ENCODE measurements around the gene WWOX. TPM values are rescaled to one million over a fixed set of nuclear protein-coding genes. Genes with fewer than 3 reads are reported as not detected.

The WWOX gene
- total RNA-seq, 1 experiment from 2014 or later = 20.3 TPM

DNA sequence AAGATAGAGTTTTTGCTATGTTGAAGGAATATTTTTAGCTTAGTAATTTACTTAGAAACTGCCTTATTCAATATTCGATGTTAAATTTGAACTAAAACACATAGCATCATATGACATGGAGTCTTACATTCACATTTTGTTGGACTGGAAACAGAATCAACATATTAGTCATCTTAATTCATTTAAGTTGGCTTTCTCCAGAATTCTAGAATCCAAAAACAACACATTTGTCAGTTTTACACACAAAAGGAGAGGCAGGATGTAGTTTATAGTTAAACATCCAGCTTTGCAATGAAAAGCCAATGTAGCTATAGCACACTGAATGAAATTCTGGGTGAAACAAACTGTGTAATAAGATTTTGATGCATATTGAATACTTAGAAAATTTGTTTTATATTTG, 43.3 kb downstream of the WWOX start:
- no peak for DNase-seq (ENCODE audit: low read depth)

DNA sequence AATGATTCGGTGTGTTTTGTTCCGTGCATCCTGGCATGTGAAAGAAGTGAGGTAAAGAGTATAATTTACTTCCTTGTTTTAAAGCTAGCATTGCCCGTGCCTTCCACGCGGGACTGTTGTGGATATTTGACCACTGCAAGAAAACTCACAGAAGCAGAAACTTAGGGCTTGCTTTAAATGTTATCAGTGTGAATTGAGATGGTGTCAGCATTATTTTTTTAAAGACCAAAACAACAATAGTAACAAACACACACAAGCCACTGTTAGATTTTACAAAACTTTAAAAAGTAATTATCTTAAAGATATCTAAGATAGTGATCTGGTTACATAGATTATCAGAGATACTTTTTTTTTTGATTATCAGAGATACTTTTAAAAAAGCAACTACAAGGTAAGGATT, 47.4 kb downstream of the WWOX start:
- no peak for DNase-seq (ENCODE audit: low read depth)

DNA sequence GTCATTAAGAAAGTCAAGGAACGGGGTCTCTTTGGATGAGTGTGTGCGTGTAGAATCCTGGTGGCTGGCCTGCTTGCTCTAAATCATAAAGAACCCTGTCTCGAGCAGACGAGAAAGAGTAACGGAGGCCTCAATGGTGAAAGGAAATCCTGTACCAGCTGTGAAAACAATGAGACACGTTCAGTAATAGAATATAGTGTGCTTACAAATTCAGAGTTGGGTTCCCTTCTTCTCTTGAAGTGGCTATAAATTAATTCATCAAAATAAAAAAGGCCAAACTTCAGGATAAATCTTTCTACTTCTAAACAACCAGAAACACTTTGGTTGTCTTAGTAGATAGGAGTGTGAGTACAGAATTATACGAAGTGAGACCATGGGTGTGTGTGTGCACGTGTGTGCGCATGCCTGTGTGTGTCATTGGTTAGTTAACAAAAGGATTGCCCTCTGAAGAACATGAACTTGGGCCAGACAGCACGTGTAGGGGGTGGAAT, 48.5 kb downstream of the WWOX start:
- DNase-seq (ENCODE audit: low read depth) = no peak

DNA sequence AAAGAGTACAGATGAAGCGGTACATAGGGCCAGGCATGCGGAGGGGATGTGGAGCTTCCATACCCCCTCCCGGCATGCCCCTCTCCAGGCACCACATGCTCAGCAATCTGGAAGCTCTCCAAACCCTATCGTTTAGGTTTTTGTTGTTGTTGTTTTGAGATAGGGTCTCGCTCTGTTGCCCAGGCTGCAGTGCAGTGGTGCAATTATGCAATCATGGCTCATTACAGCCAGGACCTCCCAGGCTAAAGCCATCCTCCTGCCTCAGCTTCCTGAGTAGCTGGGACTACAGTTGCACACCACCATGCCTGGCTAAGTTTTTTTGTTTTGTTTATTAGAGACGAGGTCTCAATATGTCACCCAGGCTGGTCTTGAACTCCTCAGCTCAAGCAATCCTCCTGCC, 50.8 kb downstream of the WWOX start:
- DNase-seq (ENCODE audit: low read depth) = no peak

DNA sequence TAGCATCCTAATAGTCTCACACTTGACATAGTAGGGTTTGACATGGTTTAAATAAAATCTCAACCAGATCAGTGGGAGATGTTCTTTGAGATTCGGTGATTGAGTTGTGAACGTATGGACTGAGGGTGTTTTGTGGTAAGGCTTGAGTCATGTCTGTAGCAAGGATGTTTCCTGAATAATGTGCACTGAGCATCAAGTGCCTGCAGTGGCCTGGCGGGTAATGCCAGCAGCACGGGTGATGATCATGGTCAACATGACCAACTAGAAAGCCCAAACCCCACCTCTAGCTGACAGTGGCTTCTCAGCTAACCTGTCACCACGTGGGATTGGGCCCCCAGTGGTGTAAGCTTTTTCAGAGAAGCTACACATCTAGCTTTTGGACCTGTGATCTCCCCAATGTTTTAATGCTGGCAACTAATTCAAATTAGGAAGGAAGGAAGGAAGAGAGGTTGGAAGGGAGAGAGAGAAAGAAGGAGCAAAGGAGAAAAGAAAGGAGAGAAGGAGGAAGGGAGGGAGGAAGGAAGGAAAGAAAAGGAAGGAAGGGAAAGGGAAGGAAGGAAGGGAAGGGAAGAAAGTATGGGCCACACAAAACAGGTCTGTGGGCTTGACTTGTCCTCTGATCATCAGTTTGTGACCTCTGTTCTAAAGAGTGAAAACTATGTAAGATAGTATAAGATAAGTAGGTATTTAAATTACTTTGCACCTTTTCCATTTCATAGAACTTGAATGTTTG, 55.4 kb downstream of the WWOX start:
- no peak for DNase-seq (ENCODE audit: low read depth)

DNA sequence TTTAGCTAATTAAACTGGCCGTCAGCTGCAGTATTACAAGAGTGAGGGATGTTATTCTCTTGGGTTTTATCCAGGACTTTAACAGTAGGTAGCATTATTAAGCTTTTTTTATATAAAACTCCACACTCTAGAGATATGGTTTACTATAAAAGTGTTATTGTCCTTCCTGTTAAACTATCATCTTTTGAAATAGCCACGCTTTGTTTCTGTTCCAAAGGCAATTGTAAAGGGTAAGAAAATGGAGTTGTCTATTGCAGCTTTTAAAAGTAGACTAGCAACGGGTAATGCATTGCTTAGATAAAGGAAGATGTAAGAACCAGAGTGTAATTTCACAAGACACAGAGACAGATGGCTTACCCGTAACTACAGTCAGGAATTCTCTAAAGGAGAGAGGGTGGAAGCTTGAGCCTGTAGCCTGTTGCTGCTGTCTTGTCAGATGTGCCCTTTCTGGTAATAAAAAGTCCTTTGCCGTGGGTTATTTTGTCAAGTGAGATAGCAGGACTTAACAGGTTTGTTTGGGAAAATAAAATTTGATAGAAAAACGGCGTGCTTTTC, 56.4 kb downstream of the WWOX start:
- no peak for DNase-seq (ENCODE audit: low read depth)

DNA sequence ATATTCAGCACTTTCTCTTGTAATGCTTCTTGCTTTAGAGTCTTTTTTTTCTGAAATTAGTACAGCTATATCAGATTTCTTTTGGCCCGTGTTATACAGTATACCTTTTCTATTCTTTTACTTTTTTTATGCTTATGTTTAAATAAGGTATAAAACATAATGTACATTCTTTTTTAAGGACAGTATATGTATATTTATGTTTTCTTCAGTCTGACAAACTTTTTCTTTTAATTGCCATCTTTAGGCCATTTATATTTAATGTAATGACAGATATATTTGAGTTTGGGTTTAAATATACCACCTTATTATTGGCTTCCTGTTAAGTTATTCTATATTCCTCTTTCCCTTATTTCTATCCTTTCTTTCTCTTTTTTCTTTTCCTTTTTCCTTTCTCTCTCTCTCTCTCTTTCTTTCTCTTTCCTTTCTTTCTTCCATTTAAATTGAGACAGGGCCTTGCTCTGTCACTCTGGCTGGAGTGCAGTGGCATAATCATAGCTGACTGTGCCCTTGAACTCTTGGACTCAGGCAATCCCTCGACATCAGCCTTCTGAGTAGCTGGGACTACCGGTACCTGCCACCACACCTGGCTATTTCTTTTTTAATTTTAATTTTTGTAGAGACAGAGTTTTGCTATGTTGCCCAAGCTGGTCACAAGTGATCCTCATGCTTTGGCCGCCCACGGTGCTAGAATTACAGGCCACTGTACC, 61.7 kb downstream of the WWOX start:
- DNase-seq (ENCODE audit: low read depth) = no peak

DNA sequence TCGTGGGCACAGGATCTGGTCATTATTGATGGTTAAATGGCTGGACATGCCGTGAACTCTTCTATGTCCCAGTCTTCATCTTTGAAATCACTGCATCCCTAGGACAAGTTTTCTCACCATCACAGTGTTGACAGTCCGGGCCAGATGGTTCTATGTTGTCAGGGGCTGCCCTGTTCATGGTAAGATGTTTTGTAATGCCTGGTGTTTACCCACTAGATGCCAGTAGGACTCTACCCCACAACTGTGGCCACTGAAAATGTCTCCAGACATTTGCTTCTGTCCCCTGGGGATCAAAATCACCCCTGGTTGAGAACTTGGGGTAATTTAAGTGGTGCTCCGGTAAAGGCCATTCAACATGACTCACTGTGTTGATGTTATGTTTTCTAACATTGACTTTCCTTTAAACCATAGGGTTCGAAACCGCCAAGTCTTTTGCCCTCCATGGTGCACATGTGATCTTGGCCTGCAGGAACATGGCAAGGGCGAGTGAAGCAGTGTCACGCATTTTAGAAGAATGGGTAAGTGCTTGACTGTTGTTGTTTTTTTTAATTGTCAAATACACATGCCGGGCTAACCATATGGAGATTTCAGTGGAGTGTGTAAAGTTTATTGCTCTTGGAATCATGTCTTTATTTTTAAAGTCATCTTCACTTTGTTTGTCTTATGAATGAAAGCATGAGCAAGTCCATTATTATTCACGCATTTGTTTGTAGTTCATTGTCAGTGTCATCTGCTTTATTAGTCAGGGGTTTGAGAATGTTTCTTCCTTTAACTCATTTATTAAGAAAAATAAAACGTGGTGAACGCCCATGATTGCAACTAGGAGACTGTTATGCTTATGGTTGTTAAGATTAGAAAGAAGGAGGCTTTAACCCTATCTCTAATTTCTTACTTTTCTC, 64.6 kb downstream of the WWOX start:
- no peak for DNase-seq (ENCODE audit: low read depth)

DNA sequence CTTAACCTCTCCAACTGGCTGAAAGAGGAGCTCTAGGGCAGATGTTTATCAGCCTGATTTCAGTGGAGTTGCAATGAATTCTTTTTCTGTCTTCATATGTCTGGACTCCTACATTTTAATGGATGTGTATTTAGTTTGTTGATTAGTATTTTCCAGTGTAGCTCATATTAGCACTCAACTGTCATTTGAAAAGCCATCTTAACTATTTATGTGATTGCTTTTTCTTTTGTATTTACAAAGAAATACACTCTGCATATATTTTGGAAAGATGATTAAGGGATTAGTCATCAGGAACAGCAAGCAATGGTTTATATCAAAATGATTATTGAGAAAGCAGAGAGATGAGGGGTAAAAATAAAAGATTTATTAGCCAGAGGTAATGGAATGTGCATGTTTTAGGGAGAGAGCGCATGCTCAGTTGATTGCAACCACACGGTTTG, 71.1 kb downstream of the WWOX start:
- no peak for DNase-seq (ENCODE audit: low read depth)

DNA sequence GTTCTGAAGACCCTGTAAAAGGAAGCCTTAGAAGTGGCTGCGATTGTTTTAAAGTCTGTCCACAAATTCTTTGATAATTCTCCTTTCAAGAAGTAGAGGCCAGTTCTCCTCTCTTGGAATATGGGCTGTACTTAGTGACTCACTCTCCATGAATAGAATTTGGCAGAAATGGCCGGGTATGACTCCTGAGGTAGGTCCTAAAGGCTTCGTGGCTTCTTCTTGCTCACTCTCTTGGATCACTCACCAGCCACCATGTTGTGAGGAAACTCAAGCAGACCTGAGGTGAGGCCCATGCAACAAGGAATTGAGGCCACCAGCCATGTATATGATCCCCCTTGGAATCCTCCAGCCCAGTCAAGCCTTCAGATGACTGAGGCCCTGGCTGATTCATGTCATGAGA, 75.8 kb downstream of the WWOX start:
- DNase-seq (ENCODE audit: low read depth) = no peak

DNA sequence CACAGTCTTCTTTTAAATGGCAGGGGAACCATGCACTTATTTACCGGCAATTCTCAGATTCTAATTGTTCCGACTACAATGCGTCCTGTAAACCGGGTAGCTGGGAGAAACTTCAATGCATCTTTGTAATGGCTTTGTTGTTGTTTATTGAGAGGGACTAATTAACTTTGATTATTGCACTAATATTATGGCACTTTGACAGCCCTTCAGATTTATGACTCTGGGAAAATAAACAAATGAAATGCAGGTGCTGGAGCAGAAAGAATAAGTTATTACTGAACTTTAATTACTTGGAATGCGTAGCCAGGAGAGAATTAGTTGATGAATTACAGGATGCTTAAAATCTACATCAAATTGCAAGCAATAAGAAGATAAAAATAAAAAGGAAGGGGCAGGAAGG, 77.0 kb downstream of the WWOX start:
- no peak for DNase-seq (ENCODE audit: low read depth)

DNA sequence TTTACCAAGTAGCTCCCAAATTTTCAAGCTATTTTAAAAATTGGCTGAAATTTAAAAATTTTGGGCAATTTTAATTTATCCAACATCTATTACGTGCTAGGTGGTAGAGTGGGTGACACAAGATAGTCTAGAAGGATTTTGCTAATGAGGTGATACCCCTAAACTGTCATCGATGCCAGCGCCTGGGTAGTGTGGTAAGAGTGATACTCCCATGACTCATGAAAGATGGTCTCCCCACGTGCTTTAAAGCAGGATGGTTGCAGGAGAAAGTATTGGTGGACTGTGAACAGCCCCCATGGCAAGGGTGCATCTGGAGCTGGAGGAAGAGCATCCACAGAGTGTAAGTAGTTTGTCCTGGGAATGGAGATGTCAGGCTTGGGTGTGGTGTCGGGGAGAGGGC, 77.8 kb downstream of the WWOX start:
- no peak for DNase-seq (ENCODE audit: low read depth)

DNA sequence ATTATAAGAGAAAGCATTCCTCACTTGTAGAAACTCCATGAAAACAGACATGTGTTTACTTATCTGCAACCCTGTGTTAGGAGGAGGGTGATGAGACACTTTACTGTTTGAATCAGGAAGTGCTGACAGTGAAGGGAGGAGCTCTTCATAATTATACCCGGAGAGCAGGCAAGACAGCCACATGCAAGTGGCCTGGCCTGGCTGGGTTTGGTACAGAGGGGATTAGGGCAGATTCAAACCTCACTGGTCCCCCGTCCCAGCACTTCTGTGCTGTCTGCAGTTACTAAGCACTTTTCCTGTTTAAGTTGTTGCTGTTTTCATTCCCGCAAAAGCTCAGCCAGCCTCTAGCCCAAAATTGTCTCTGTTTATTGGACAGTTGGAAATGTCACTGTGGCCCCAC, 78.5 kb downstream of the WWOX start:
- no peak for DNase-seq (ENCODE audit: low read depth)

DNA sequence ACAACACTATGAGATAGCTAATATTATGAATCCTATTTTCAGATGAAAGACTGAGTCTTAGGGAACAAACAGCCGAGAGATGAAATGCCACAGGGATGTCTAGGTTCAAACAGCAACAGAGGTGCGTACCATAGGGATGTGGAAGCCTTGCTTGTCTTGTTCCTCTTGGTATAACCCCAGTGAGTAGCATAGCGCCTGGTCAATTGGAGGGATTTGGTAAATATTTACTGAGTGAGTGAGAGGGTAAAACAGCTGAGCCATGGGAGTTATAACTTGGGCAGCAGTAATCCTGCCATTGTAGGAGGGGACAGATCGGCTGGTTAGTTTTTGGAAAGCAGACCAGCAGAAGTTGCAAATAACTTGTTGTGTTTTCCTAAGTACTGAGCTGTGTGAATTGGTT, 80.2 kb downstream of the WWOX start:
- no peak for DNase-seq (ENCODE audit: low read depth)

DNA sequence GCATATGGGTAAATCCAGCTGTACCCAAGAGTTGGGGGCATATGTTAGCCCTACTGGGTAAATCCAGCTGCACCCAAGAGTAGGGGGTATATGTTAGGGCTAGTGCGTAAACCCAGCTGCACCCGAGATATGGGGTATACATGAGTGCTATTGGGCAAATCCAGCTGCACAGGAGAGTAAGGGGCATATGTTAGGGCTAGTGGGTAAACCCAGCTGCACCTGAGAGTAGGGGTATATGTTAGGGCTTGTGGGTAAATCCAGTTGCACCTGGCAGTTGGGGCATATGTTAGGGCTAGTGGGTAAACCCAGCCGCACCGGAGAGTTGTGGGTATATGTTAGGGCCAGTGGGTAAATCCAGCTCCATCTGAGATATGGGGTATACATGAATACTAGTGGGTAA, 80.9 kb downstream of the WWOX start:
- no peak for DNase-seq (ENCODE audit: low read depth)

DNA sequence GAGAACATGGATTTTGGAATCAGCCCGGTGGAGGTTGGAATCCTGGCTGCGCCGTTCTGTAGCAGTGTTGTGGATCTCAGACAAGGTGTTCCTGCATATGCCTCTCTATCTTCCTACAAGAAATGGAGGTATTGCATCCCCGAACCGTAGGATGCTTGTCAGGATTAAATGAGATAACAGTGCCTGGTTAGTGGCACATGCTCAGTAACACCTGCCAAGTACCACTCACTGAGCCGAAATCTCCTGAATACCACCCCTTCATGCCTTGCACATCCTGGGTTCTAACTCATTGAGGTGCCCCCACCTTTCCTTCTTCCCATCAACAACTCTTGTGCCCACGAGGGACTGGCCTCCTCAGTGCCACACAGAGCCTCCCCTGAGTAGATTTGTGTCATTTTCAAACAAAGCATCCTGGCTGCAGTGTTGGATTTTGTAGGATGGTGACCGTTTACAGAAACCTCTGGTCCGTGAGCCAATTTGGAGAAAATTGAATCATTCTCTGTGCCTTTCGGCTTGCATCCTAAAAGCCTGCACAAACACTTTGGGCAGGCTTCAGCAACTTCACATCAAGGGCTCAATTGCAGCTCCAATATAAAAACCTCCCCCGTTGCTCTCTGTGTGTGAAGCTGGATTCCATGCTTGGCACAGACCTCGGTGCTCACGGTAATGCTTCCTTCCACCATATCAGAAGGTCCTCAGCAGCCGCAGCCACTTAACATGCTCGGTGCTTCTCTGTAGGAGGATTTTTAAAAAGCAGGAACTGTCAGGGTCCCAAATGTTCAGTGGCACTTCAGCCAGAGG, 84.2 kb downstream of the WWOX start:
- DNase-seq (ENCODE audit: low read depth) = no peak

DNA sequence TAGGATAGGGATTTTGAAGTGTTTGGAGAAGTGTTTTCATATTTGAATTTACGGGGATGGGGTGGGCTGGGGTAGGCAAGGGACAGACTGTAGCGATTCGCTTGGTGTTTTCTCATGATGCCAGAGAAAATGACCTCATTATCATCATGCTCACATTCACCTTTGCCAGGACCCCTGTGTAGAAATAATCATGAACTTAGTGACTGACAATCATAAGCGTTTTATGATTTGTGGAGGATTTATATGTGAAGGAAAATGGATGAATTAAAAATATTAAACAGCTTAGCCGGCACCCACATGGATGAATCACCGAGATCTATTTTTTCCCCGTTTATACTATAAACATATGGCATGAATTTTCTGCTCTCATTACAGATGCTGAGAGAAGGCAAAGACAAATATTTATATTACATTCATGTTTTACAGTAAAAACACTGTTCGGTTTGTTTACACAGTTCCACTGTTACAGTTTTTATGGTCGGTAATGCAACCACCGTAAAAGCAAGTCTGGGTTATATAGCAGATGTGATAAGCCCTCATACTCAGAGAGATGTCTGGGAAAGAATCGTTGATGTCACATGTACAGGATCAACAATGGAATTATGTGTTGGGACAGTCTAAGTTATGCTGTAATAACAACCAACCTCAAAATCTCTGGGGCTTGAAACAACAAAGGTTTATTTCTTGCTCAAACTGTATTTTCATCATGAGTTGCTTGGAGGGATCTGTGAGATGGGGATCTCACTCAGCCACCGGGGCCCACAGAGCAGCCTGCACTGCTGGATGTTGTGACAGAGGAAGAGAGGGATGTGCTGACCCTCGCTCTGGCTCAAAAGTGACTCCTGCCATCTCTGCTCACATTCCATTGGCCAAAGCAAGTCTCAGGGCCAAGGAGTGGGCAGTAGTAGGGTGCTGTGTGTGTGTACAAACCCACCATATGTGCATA, 85.1 kb downstream of the WWOX start:
- no peak for DNase-seq (ENCODE audit: low read depth)

DNA sequence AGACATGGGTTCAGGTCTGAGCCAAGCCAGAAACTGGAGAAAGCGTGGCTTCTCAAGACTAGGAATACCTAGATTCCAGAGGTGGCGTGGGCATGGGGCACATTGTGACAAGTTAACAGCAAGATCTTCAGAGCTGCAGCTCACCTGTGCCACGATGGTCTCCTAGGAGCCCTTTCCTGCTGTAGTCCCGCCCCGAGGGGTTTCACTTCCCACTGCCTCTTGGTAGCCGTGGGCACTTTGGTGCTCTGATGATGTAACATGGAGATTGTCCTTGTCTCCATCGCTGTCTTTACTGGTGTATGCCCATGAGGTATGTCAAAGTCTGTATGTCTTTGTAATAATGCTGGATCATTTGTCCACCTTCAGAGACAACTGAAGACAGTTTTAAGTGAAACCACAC, 89.7 kb downstream of the WWOX start:
- DNase-seq (ENCODE audit: low read depth) = no peak

DNA sequence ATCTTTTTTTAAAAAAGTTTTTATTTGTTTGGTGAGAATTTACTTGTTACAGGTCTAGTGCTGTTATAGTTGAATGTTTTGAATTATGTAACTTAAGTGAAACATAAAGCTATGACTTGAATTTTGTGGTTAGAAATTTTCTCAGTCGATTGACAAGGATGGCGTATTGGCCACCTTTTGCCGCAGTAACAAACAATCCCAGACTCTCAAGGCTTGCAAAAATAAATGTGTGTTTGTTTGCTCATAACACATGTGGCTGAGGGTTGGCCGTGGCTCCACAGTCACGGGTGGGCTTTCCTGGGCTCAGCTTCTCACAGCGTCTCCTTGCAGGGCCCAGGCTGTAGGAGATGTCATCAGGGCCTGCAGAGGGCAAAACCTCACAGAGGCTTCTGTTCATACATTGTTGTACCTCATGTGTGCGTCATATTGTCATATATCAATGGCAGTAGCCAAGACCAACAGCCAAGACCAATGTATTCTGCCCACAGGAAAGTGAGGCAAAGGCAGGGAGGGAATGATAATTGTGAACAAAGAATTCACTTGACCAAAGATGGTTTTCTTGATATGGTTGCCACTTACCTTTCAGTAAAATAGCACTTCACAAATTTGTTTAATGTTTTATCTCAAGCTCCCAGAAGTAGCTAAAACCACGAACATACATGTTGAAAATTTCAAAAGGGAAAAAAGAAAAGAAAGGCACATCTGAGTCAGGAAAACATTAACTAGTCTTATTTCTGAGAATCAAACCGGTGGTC, 93.5 kb downstream of the WWOX start:
- no peak for DNase-seq (ENCODE audit: low read depth)
